GM12874 (cell line): Measurements from ENCODE around the gene CSTF1.

ENCODE experiments used
- TF ChIP-seq, protein P1 (sequence below): IDR thresholded peaks from 2 replicates; pipeline ENCODE4 v1.5.1; 2011; ENCODE audit warnings: low read depth, mild to moderate bottlenecking, control low read depth, low read length, moderate library complexity; ENCODE audit not compliant: insufficient read depth

CSTF1 gene

DNA sequence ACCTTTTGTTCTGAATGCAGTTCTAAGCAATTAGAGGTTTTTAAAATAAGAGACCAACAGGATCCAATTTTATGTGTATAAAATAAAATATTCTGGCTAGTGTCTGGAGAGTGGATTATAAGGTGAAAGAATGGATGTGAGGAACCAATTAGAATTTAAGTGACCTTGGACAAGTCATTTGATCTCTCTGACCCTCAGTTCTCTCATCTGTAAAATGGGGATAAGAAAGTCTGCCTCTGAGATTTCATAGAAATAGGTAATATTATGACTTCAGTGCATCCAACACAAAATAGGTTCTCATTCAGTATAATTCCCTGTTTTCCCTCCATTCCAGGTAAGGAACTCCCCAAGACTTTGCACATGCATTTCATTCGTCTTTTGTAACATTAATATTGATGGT is 38.5 kb downstream of the CSTF1 start:
- TF ChIP-seq, protein P1, sequence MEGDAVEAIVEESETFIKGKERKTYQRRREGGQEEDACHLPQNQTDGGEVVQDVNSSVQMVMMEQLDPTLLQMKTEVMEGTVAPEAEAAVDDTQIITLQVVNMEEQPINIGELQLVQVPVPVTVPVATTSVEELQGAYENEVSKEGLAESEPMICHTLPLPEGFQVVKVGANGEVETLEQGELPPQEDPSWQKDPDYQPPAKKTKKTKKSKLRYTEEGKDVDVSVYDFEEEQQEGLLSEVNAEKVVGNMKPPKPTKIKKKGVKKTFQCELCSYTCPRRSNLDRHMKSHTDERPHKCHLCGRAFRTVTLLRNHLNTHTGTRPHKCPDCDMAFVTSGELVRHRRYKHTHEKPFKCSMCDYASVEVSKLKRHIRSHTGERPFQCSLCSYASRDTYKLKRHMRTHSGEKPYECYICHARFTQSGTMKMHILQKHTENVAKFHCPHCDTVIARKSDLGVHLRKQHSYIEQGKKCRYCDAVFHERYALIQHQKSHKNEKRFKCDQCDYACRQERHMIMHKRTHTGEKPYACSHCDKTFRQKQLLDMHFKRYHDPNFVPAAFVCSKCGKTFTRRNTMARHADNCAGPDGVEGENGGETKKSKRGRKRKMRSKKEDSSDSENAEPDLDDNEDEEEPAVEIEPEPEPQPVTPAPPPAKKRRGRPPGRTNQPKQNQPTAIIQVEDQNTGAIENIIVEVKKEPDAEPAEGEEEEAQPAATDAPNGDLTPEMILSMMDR = no peak

DNA sequence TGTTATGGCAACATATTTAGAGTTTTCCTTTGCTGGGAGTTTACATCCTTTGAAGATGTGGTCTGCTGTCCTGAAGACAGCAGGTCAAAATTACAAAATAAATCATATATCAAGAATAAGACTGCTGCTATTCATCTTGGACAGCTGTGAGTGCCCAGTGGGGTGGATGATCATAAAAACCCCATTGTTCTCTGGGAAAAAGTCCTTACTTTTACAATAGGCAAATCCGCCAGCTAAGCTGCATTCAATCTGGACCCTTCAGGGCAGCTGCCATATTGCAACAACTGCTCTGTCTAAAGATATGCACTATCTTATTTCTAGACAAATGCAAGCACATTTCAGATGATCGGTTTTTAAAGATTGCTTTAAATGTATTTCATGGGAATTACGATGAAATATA is 39.0 kb downstream of the CSTF1 start:
- TF ChIP-seq, protein P1 = no peak

DNA sequence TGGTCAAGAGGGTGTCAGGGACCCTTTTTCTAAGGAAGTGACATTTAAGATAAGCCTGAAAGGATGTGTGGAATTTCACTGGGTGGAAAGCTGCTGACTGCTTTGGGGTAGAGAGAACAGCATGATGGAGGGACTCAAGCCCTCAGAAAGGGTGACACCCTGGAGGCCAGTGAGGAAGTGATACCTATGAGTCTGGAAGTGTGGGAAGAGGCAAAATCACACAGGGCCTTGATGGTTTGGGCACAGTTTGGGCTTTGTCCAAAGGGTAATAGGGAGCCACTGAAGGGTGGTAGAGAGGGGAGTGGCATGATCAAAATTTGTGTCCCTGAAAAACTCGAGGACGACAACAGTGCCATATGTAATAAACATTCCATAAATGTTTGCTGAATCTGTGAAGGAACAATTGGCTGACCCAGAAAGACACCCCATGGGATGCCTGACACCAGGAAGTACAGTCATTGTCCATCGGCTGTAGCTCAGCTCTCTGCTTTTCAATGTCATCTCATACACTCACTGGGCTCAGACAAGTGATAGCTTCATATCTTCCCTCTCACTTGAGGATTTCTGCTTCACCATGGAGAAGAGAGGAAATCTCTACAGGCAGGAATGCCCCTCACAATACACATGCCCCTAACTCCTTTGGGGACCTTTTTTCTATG is 40.9 kb downstream of the CSTF1 start:
- TF ChIP-seq, protein P1 = no peak

DNA sequence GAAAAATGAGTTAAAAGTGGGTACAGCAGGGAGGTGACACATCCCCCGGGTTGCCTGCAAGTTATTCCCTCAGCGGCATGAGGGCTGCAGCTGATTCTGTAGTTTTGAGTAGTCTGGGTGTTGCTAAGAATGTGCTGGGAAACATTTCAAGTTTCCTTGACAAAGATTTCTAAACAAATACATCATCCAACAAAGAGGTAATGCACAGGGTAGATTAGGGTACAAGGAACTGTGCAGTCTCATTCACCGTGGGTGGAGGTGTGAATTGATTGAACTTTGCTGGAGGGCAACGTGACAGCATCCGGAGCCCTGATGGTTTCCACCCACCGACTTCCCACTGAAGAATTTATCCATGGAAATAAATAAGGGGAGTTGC is 41.4 kb downstream of the CSTF1 start:
- TF ChIP-seq, protein P1 = no peak

DNA sequence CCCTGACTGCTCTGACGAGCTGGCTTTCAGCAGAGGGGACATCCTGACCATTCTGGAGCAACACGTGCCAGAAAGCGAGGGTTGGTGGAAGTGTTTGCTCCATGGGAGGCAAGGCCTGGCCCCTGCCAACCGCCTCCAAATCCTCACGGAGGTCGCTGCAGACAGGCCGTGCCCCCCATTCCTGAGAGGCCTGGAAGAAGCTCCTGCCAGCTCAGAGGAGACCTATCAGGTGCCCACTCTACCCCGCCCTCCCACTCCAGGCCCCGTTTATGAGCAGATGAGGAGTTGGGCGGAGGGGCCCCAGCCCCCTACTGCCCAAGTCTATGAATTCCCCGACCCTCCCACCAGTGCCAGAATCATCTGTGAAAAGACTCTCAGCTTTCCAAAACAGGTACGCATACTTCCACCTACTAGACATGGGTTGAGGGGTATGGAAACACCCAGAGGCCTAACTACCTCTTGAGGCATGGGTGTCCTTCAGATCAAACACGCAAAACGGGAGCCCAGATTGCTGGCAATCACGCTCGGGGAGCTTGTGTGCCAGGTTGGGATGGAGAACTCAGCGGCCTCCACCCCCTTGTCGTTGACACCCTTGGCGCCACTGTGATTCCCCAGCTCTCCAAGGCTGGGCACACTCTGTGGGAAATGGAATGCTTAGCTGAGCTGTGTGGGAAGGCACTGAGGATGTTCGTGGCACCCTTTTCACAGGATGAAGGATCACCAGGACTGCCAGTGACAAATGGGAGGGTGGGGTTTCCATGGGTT is 44.9 kb downstream of the CSTF1 start:
- TF ChIP-seq, protein P1 = no peak

DNA sequence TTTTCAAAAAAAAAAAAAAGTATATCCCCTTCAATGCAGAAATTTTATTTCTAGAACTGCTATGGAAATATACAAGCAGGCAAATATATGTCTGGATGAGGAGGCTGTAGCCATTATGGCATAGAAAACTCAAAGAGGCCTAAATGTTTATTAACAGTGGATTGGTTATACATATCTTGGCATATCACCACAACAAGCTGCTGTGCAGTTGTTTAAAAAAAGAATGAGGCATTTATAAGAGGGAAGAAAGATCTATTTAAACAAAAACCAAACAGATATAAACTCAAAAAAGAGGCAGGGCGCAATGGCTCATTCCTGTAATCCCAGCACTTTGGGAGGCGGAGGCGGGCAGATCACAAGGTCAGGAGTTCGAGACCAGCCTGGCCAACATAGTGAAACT is 45.8 kb downstream of the CSTF1 start:
- TF ChIP-seq, protein P1 = no peak

DNA sequence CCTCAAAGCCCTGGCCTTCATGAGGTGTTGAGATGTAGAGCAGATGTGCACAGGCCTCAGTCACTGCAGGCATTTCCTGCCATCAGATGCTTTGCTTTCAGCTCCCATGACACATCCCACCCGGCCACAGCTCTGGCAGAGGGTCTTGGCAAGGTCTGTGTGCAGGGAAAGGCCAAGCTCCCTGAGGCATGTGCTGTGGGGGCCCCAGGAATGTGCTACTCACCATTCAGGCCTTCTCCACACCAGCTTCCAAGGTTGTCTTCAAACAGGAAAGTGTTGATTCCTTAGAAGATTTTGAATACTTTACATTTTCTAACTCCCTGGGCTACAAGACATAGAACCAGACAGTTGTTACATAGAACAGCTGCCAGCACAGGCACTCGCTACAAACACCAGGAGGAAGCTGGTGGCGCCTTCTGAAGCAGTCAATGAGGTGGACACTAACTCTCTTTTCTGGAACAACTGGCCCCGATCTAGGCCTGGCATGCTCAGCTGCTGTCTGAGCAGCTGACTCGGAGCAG is 47.4 kb downstream of the CSTF1 start:
- TF ChIP-seq, protein P1 = no peak
